ENCODE results near the gene PRKCA.

Gene PRKCA

GRCh38 chr17:66271512-66271911, 30.9 kb upstream of the PRKCA start:
- Histone ChIP-seq H3K36me3 (ENCODE audit: control insufficient read depth, insufficient read depth, low read length) (no peaks in the 10 kb centered on the region), H3K9me3 (ENCODE audit: control insufficient read depth, low read length) (no peaks in the 10 kb centered on the region), H3K4me3 (ENCODE audit: insufficient read depth, low read depth, low read length, poor library complexity, severe bottlenecking) (no peak overlapping the region), H3K4me1 (ENCODE audit: control insufficient read depth, insufficient read depth, low read length, poor library complexity, severe bottlenecking) (no peaks in the 10 kb centered on the region), H3K27me3 (replicated peaks; ENCODE audit: control insufficient read depth, insufficient read depth, low read length, poor library complexity, severe bottlenecking) (no peaks in the 10 kb centered on the region), H3K27ac (ENCODE audit: insufficient read depth, low read length, poor library complexity, severe bottlenecking) (no peak overlapping the region)
- no peak for DNase-seq

- H3K27me3 ChIP-seq (replicated peaks; ENCODE audit: control insufficient read depth, insufficient read depth, low read length, poor library complexity, severe bottlenecking), result no peaks in the 10 kb centered on the region
- DNase-seq, result no peak
- no peaks in the 10 kb centered on the region for H3K4me1 ChIP-seq (ENCODE audit: control insufficient read depth, insufficient read depth, low read length, poor library complexity, severe bottlenecking)
- no peak overlapping the region for H3K27ac ChIP-seq (ENCODE audit: insufficient read depth, low read length, poor library complexity, severe bottlenecking)
- no peaks in the 10 kb centered on the region for H3K36me3 ChIP-seq (ENCODE audit: control insufficient read depth, insufficient read depth, low read length)
- no peaks in the 10 kb centered on the region for H3K9me3 ChIP-seq (ENCODE audit: control insufficient read depth, low read length)
- H3K4me3 ChIP-seq (ENCODE audit: insufficient read depth, low read depth, low read length, poor library complexity, severe bottlenecking), result no peak overlapping the region
Observed at GRCh38 chr17:66272811-66273585, 29.4 kb upstream of the PRKCA start.

- no peak for DNase-seq
- Histone ChIP-seq H3K27me3 (replicated peaks; ENCODE audit: control insufficient read depth, insufficient read depth, low read length, poor library complexity, severe bottlenecking) (no peaks in the 10 kb centered on the region), H3K4me1 (ENCODE audit: control insufficient read depth, insufficient read depth, low read length, poor library complexity, severe bottlenecking) (no peaks in the 10 kb centered on the region), H3K4me3 (ENCODE audit: insufficient read depth, low read depth, low read length, poor library complexity, severe bottlenecking) (no peak overlapping the region), H3K27ac (ENCODE audit: insufficient read depth, low read length, poor library complexity, severe bottlenecking) (no peak overlapping the region), H3K9me3 (ENCODE audit: control insufficient read depth, low read length) (no peaks in the 10 kb centered on the region), H3K36me3 (ENCODE audit: control insufficient read depth, insufficient read depth, low read length) (no peaks in the 10 kb centered on the region)
Observed at GRCh38 chr17:66273586-66273848, 28.9 kb upstream of the PRKCA start.

- H3K4me1 ChIP-seq (ENCODE audit: control insufficient read depth, insufficient read depth, low read length, poor library complexity, severe bottlenecking), result no peaks in the 10 kb centered on the region
- no peaks in the 10 kb centered on the region for H3K27me3 ChIP-seq (replicated peaks; ENCODE audit: control insufficient read depth, insufficient read depth, low read length, poor library complexity, severe bottlenecking)
- H3K27ac ChIP-seq (ENCODE audit: insufficient read depth, low read length, poor library complexity, severe bottlenecking), result no peak overlapping the region
- no peak for DNase-seq
- H3K36me3 ChIP-seq (ENCODE audit: control insufficient read depth, insufficient read depth, low read length), result no peaks in the 10 kb centered on the region
- H3K4me3 ChIP-seq (ENCODE audit: insufficient read depth, low read depth, low read length, poor library complexity, severe bottlenecking), result no peak overlapping the region
- no peaks in the 10 kb centered on the region for H3K9me3 ChIP-seq (ENCODE audit: control insufficient read depth, low read length)
Observed at GRCh38 chr17:66275651-66276050, 26.8 kb upstream of the PRKCA start.

- Histone ChIP-seq H3K27ac (ENCODE audit: insufficient read depth, low read length, poor library complexity, severe bottlenecking) (no peak overlapping the region), H3K9me3 (ENCODE audit: control insufficient read depth, low read length) (no peaks in the 10 kb centered on the region), H3K36me3 (ENCODE audit: control insufficient read depth, insufficient read depth, low read length) (no peaks in the 10 kb centered on the region), H3K4me3 (ENCODE audit: insufficient read depth, low read depth, low read length, poor library complexity, severe bottlenecking) (no peak overlapping the region), H3K27me3 (replicated peaks; ENCODE audit: control insufficient read depth, insufficient read depth, low read length, poor library complexity, severe bottlenecking) (no peaks in the 10 kb centered on the region), H3K4me1 (ENCODE audit: control insufficient read depth, insufficient read depth, low read length, poor library complexity, severe bottlenecking) (no peaks in the 10 kb centered on the region)
- no peak for DNase-seq
Observed at GRCh38 chr17:66276328-66276937, 26.0 kb upstream of the PRKCA start.

- H3K27me3 ChIP-seq (replicated peaks; ENCODE audit: control insufficient read depth, insufficient read depth, low read length, poor library complexity, severe bottlenecking), result no peaks in the 10 kb centered on the region
- DNase-seq, result no peak
- no peaks in the 10 kb centered on the region for H3K4me1 ChIP-seq (ENCODE audit: control insufficient read depth, insufficient read depth, low read length, poor library complexity, severe bottlenecking)
- no peak overlapping the region for H3K27ac ChIP-seq (ENCODE audit: insufficient read depth, low read length, poor library complexity, severe bottlenecking)
- no peak overlapping the region for H3K4me3 ChIP-seq (ENCODE audit: insufficient read depth, low read depth, low read length, poor library complexity, severe bottlenecking)
- no peaks in the 10 kb centered on the region for H3K9me3 ChIP-seq (ENCODE audit: control insufficient read depth, low read length)
- no peaks in the 10 kb centered on the region for H3K36me3 ChIP-seq (ENCODE audit: control insufficient read depth, insufficient read depth, low read length)
Observed at GRCh38 chr17:66277191-66277590, 25.2 kb upstream of the PRKCA start.

- Histone ChIP-seq H3K27ac (ENCODE audit: insufficient read depth, low read length, poor library complexity, severe bottlenecking) (no peak overlapping the region), H3K4me3 (ENCODE audit: insufficient read depth, low read depth, low read length, poor library complexity, severe bottlenecking) (no peak overlapping the region), H3K4me1 (ENCODE audit: control insufficient read depth, insufficient read depth, low read length, poor library complexity, severe bottlenecking) (peaks cover 15% of the 10 kb centered on the region), H3K27me3 (replicated peaks; ENCODE audit: control insufficient read depth, insufficient read depth, low read length, poor library complexity, severe bottlenecking) (no peaks in the 10 kb centered on the region), H3K36me3 (ENCODE audit: control insufficient read depth, insufficient read depth, low read length) (no peaks in the 10 kb centered on the region), H3K9me3 (ENCODE audit: control insufficient read depth, low read length) (no peaks in the 10 kb centered on the region)
- no peak for DNase-seq
Observed at GRCh38 chr17:66281661-66282369, 20.6 kb upstream of the PRKCA start.

GRCh38 chr17:66283296-66283934, 19.0 kb upstream of the PRKCA start:
- no peak for DNase-seq
- no peak overlapping the region for H3K4me3 ChIP-seq (ENCODE audit: insufficient read depth, low read depth, low read length, poor library complexity, severe bottlenecking)
- no peak overlapping the region for H3K27ac ChIP-seq (ENCODE audit: insufficient read depth, low read length, poor library complexity, severe bottlenecking)
- H3K9me3 ChIP-seq (ENCODE audit: control insufficient read depth, low read length), result no peaks in the 10 kb centered on the region
- peaks cover 18% of the 10 kb centered on the region for H3K4me1 ChIP-seq (ENCODE audit: control insufficient read depth, insufficient read depth, low read length, poor library complexity, severe bottlenecking)
- H3K36me3 ChIP-seq (ENCODE audit: control insufficient read depth, insufficient read depth, low read length), result no peaks in the 10 kb centered on the region
- H3K27me3 ChIP-seq (replicated peaks; ENCODE audit: control insufficient read depth, insufficient read depth, low read length, poor library complexity, severe bottlenecking), result no peaks in the 10 kb centered on the region

GRCh38 chr17:66283971-66284370, 18.4 kb upstream of the PRKCA start:
- no peaks in the 10 kb centered on the region for H3K36me3 ChIP-seq (ENCODE audit: control insufficient read depth, insufficient read depth, low read length)
- no peak overlapping the region for H3K27ac ChIP-seq (ENCODE audit: insufficient read depth, low read length, poor library complexity, severe bottlenecking)
- no peak overlapping the region for H3K4me3 ChIP-seq (ENCODE audit: insufficient read depth, low read depth, low read length, poor library complexity, severe bottlenecking)
- DNase-seq, result no peak
- no peaks in the 10 kb centered on the region for H3K27me3 ChIP-seq (replicated peaks; ENCODE audit: control insufficient read depth, insufficient read depth, low read length, poor library complexity, severe bottlenecking)
- no peaks in the 10 kb centered on the region for H3K9me3 ChIP-seq (ENCODE audit: control insufficient read depth, low read length)
- peaks cover 18% of the 10 kb centered on the region for H3K4me1 ChIP-seq (ENCODE audit: control insufficient read depth, insufficient read depth, low read length, poor library complexity, severe bottlenecking)

- Histone ChIP-seq H3K27me3 (replicated peaks; ENCODE audit: control insufficient read depth, insufficient read depth, low read length, poor library complexity, severe bottlenecking) (no peaks in the 10 kb centered on the region), H3K36me3 (ENCODE audit: control insufficient read depth, insufficient read depth, low read length) (no peaks in the 10 kb centered on the region), H3K9me3 (ENCODE audit: control insufficient read depth, low read length) (no peaks in the 10 kb centered on the region), H3K27ac (ENCODE audit: insufficient read depth, low read length, poor library complexity, severe bottlenecking) (no peak overlapping the region), H3K4me3 (ENCODE audit: insufficient read depth, low read depth, low read length, poor library complexity, severe bottlenecking) (no peak overlapping the region), H3K4me1 (ENCODE audit: control insufficient read depth, insufficient read depth, low read length, poor library complexity, severe bottlenecking) (peaks cover 18% of the 10 kb centered on the region)
- DNase-seq, result no peak
Observed at GRCh38 chr17:66285149-66285548, 17.3 kb upstream of the PRKCA start.
